ENCODE data around the gene TAS1R3.

Gene TAS1R3

GRCh38 chr1:1308756-1309250, 22.3 kb upstream of the TAS1R3 start:
- DNase-seq (ENCODE audit: low spot score), result no peak
- TF ChIP-seq CTCF (conservative IDR thresholded peaks at IDR 0.05; ENCODE audit: low read depth), result no peak
- ChIA-PET CTCF (interaction anchor here (0.7 kb wide), 1 partner anchor 39 kb away, joined by 3 read pairs; no protein-coding TSS in a partner anchor), POLR2A (ENCODE audit: low non-redundant PET) (interaction anchor here (0.8 kb wide), 1 partner anchor 39 kb away, joined by 3 read pairs; no protein-coding TSS in a partner anchor)
- H3K27ac ChIP-seq, result peak overlapping the region; percentile 100

- CTCF ChIA-PET, result interaction anchor here (0.6 to 0.7 kb wide), 4 partner anchors 39 to 835 kb away, joined by 3 to 6 read pairs (median 4); partner anchors contain the start of gene TNFRSF18
- peak overlapping the region; percentile 100 for H3K27ac ChIP-seq
- no peak for DNase-seq (ENCODE audit: low spot score)
- POLR2A ChIA-PET (ENCODE audit: low non-redundant PET), result interaction anchor here (0.8 to 0.9 kb wide), 2 partner anchors 35 to 39 kb away, joined by 3 to 6 read pairs; no protein-coding TSS in a partner anchor
- no peak for TF ChIP-seq CTCF (conservative IDR thresholded peaks at IDR 0.05; ENCODE audit: low read depth)
These were observed 21.6 kb upstream of the TAS1R3 start for GRCh38 chr1:1309251-1310108.

- POLR2A ChIA-PET (ENCODE audit: low non-redundant PET), result interaction anchor here (0.9 kb wide), 1 partner anchor 35 kb away, joined by 6 read pairs; no protein-coding TSS in a partner anchor
- peak overlapping the region; percentile 100 for H3K27ac ChIP-seq
- TF ChIP-seq CTCF (conservative IDR thresholded peaks at IDR 0.05; ENCODE audit: low read depth), result no peak
- CTCF ChIA-PET, result interaction anchor here (0.6 kb wide), 3 partner anchors 104 to 834 kb away, joined by 3 to 6 read pairs (median 4); partner anchors contain the start of gene TNFRSF18
- DNase-seq (ENCODE audit: low spot score), result no peak
These were observed 21.0 kb upstream of the TAS1R3 start for GRCh38 chr1:1310109-1310385.

GRCh38 chr1:1310476-1311053, 20.5 kb upstream of the TAS1R3 start:
- ChIA-PET POLR2A (ENCODE audit: low non-redundant PET) (interaction anchor here (0.9 kb wide), 1 partner anchor 34 kb away, joined by 6 read pairs; no protein-coding TSS in a partner anchor), CTCF (no interaction called here)
- H3K27ac ChIP-seq, result peak overlapping the region; percentile 100
- no peak for DNase-seq (ENCODE audit: low spot score)
- TF ChIP-seq CTCF (conservative IDR thresholded peaks at IDR 0.05; ENCODE audit: low read depth), result no peak

GRCh38 chr1:1311107-1312104, 19.7 kb upstream of the TAS1R3 start:
- no peak for TF ChIP-seq CTCF (conservative IDR thresholded peaks at IDR 0.05; ENCODE audit: low read depth)
- H3K27ac ChIP-seq, result peak overlapping the region; percentile 100
- no peak for DNase-seq (ENCODE audit: low spot score)
- CTCF ChIA-PET, result interaction anchor here (0.6 kb wide), 1 partner anchor 35 kb away, joined by 3 read pairs; no protein-coding TSS in a partner anchor
- POLR2A ChIA-PET (ENCODE audit: low non-redundant PET), result interaction anchor here (0.6 kb wide), 1 partner anchor 12 kb away, joined by 3 read pairs; no protein-coding TSS in a partner anchor
